Measurements from ENCODE around the gene TIPARP. TPM values are rescaled to one million over a fixed set of nuclear protein-coding genes. Genes with fewer than 3 reads are reported as not detected.
"Not testable (repeated sequence)": the region's sequence is repeated elsewhere in the genome, so short reads cannot be mapped to it uniquely, and the experiment has no call there.

TIPARP gene
- total RNA-seq, 4 donors from 2014 or later: 39.7 to 90.8 (median 52.2) TPM

DNA sequence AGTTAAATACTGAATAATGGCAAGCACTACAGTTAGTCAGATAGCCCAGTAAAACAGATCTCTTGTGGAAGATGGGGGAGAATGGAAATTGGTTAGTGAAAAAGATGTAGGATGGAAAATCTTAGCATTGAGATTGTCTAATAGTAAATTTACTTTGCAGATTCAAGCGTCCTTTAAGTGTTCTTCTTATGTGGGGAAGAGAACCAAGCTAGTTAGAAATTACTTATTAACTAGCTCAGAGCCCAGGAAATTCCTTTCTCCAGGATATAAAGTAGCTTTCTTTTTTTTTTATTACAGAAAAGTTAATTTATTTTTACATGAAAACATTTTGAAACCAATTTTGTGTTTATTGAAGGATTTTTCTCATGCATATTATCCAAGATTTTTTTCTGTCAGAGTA, 36.7 kb downstream of the TIPARP start:
- no peak overlapping the region for H3K27ac ChIP-seq
- DNase-seq: no peak
- no peaks in the 10 kb centered on the region for H3K9me3 ChIP-seq
- H3K4me1 ChIP-seq: no peaks in the 10 kb centered on the region
- peaks cover 0 to 21% (median 0%) of the 10 kb centered on the region in 3 donors for H3K36me3 ChIP-seq
- no peak overlapping the region for H3K4me3 ChIP-seq
- H3K27me3 ChIP-seq: no peaks in the 10 kb centered on the region
- TF ChIP-seq POLR2A (IDR thresholded peaks at IDR 0.05): no peak
- TF ChIP-seq, protein P1, sequence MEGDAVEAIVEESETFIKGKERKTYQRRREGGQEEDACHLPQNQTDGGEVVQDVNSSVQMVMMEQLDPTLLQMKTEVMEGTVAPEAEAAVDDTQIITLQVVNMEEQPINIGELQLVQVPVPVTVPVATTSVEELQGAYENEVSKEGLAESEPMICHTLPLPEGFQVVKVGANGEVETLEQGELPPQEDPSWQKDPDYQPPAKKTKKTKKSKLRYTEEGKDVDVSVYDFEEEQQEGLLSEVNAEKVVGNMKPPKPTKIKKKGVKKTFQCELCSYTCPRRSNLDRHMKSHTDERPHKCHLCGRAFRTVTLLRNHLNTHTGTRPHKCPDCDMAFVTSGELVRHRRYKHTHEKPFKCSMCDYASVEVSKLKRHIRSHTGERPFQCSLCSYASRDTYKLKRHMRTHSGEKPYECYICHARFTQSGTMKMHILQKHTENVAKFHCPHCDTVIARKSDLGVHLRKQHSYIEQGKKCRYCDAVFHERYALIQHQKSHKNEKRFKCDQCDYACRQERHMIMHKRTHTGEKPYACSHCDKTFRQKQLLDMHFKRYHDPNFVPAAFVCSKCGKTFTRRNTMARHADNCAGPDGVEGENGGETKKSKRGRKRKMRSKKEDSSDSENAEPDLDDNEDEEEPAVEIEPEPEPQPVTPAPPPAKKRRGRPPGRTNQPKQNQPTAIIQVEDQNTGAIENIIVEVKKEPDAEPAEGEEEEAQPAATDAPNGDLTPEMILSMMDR (IDR thresholded peaks at IDR 0.05): no peak

GRCh38 chr3:156711944-156712343, 37.6 kb downstream of the TIPARP start:
- H3K4me1 ChIP-seq, H3K4me3 ChIP-seq, H3K27me3 ChIP-seq, H3K27ac ChIP-seq, H3K9me3 ChIP-seq, DNase-seq: not testable (repeated sequence)
- H3K36me3 ChIP-seq: peaks cover 0 to 17% (median 0%) of the 10 kb centered on the region in 3 donors

DNA sequence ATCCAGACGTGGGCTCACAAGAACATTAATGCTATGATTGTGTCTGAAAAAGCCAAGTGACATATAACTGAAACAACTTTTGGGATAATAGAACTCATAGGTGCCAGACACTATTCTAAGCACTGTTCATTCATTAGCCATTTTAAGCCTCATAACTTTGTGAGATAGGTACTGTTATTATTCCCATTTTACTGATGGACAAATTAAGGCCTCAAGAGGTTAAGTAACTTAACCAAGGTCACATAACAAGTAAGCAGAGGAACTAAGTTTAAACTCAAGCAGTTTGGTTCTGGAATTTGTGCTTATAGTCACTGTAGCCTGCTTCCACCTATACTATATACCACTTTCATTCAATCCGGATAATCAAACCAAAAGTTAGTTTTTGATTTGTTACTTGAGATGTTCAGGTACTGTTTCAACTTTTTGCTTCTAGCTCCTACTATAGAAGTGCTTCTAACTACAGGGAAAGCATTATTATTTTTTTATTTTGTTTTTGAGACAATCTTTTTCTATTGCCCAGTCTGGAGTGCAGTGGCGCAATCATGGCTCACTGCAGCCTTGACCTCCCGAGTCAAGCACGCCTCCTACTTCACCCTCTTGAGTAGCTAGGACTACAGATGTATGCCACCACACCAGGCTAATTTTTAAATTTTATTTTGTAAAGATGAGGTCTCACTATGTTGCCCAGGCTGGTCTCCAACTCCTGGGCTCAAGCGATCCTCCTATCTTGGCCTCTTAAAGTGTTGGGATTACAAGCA, 41.9 kb downstream of the TIPARP start:
- Histone ChIP-seq H3K9me3 (no peaks in the 10 kb centered on the region), H3K4me3 (no peak overlapping the region), H3K36me3 (no peaks in the 10 kb centered on the region), H3K4me1 (no peaks in the 10 kb centered on the region), H3K27me3 (no peaks in the 10 kb centered on the region), H3K27ac (no peak overlapping the region)
- no peak for DNase-seq
- TF ChIP-seq POLR2A (IDR thresholded peaks at IDR 0.05): no peak
- TF ChIP-seq, protein P1 (IDR thresholded peaks at IDR 0.05): no peak

GRCh38 chr3:156718622-156719306, 44.4 kb downstream of the TIPARP start:
- Histone ChIP-seq H3K27me3 (no peaks in the 10 kb centered on the region), H3K9me3 (no peaks in the 10 kb centered on the region), H3K4me1 (no peaks in the 10 kb centered on the region), H3K27ac (no peak overlapping the region), H3K36me3 (no peaks in the 10 kb centered on the region), H3K4me3 (no peak overlapping the region)
- no peak for TF ChIP-seq POLR2A (IDR thresholded peaks at IDR 0.05)
- TF ChIP-seq, protein P1 (IDR thresholded peaks at IDR 0.05): no peak
- no peak for DNase-seq

DNA sequence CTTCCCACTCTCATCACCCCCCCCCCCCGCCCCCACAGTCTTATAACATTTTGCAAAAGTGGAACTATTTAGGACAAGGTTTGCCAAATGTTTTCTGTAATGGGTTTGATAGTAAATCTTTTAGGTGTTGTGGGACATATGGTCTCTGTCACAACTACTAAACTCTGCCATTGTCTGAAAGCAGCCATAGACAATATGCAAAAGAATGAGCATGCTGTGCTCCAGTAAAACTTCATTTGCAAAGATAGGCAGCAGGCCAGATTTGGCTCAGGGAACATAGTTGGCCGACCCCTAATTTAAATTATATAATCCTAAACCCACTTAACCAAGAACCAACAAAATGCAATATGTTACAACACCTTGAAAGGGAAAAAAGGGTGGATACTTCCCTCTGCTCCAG, 46.4 kb downstream of the TIPARP start:
- Histone ChIP-seq H3K36me3 (no peaks in the 10 kb centered on the region), H3K9me3 (no peaks in the 10 kb centered on the region)

More for the DNA sequence above, 46.4 kb downstream of the TIPARP start:
- Histone ChIP-seq H3K27ac (no peak overlapping the region), H3K27me3 (no peaks in the 10 kb centered on the region), H3K4me1 (no peaks in the 10 kb centered on the region), H3K4me3 (no peak overlapping the region)
- TF ChIP-seq, protein P1 (IDR thresholded peaks at IDR 0.05): no peak
- no peak for TF ChIP-seq POLR2A (IDR thresholded peaks at IDR 0.05)
- DNase-seq: no peak
